GM21737 (cell line): Measurements from ENCODE around the gene SPC24.
"Not testable (repeated sequence)": the region's sequence is repeated elsewhere in the genome, so short reads cannot be mapped to it uniquely, and the experiment has no call there.

ENCODE experiments used
- ATAC-seq: cut with Tn5 transposase; IDR thresholded peaks from one replicate; pipeline ENCODE4 v1.9.1; 2021; ENCODE audit warnings: mild to moderate bottlenecking, moderate library complexity; ENCODE audit not compliant: unreplicated experiment

SPC24 gene

DNA sequence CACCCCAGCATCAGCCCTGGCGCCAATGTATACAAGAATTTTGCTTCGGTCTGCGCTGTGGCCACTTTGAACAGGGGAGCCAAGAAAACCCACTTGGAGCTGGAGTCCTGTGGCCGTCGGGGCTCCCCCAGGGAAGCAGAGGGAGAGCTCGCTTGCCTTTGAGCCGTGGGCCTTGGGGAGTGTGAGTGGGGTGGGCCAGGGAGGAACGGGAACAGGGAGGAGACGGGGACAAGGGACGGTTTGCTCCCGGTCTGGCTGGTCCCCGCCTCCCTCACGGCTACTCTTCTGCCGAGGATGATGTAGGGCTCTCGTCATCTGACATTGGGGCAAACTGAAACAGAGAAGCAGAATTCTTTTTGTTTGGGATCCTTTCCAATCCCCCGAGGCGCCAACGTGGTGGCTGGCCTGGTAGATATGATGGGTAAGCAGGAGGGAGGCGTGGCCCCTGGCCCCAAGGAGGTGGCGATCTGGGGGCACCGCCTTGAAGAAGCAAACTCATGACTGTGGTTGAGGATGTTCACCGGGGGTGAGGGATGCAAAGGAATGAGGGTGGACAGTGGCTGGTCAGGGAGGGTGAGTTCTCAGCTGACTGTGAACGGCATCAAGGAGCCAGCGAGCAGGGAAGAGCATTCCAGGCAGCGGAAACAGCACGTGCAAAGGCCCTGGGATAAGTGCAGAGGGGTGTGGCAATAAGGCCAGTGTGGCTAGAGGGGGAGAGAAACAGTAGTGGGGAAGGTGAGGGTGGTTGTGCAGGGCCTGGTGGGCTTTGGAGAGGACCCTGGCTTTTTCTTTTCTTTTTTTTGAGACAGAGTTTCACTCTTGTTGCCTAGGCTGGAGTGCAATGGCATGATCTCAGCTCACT lies 10.9 kb upstream of the SPC24 start:
- ATAC-seq: no peak

GRCh38 chr19:11165486-11166030 lies 10.0 kb upstream of the SPC24 start:
- no peak for ATAC-seq

GRCh38 chr19:11164879-11165406 lies 9.4 kb upstream of the SPC24 start:
- ATAC-seq: no peak

DNA sequence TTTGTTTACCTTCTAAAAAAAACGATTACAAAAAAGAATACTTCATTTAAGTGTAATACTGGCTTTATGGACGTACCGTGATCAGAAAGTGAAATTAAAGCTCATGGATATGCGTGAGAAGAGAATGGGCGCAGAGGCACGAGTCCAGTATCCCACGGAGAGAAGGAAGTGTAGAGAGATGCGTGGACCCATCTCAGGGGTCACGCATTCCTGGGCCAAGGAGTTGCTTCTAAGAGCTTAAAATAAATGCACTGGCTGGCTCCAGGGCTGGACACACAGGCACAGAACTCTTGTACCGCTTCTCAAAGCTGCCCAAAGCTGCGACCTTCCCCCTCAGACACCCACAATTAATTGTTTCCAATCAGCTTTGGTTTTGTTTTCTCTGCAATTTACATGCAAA lies 8.7 kb upstream of the SPC24 start:
- ATAC-seq: no peak

- ATAC-seq: not testable (repeated sequence)
These were observed 4.8 kb upstream of the SPC24 start for GRCh38 chr19:11160440-11160768.

DNA sequence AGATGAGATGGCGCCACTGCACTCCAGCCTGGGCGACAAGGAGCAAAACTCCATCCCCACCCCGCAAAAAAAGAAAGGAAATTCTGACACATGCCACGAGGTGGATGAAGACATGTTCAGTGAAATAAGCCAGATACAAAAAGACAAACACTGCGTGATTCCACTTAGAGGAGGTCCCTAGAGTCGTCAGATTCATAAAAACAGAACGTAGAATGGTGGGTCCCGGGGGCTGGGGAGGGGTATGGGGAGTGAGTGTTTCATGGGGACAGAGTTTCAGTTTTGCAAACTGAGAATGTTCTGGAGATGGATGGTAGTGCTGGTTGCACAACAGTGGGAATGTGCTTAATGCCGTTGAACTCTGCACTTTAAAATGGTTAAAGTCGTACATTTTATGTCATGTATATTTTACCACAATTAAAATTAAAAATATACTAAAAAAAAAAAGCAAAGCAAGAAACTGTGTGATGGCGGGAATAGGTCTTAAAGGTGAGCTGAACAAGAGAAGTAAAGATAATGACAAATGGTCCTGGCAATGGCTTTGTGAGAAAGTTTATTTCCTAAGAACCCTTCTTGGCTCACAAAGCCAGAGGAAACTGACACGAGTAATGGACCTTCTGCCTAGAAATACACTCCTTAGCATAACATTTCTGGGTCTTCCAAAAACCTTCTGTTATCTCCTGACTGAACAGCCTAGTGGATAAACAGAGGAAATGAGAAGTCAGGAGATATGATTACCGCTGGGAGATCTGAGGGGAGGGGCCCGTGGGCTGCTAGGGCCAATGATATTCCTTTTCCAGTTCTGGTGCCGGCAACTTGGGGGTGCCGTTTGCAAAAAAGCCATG lies 4.2 kb upstream of the SPC24 start:
- no peak for ATAC-seq

- no peak for ATAC-seq
These were observed 917 bp downstream of the SPC24 start for GRCh38 chr19:11154683-11155047.

DNA sequence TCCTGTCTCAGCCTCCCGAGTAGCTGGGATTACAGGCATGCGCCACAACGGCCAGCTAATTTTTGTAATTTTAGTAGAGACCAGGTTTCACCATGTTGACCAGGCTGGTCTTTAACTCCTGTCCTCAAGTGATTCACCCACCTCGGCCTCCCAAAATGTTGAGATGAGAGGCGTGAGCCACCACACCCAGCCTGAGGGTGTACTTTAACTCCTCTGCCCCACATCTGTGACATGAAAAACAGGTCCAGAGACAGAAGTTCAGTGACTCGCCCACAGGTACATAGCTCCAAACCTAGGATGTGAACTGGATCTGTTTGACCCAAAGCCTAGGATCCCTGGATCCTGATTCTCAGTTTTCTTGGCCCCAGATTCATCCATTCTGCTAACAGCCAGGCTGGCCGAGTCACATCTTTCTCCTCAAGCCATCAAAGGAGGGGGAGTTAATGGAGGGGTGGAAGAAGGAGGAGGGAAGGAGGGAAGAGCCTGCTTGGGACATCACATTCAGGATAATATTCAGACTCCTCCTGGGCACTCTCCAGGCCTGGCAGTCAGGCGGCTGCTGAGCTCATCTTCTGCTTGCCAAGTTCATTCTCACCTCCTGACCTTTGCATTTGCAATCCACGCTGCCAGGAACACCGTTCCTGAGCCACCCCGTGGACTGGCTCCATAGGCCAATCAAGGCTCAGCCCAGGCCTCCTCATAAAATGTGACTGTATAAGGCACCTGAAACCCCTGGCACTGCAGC lies 3.1 kb downstream of the SPC24 start:
- no peak for ATAC-seq

GRCh38 chr19:11151181-11151580 lies 4.4 kb downstream of the SPC24 start:
- no peak for ATAC-seq

GRCh38 chr19:11148001-11148400 lies 7.6 kb downstream of the SPC24 start:
- no peak for ATAC-seq

GRCh38 chr19:11145536-11145924 lies 10.1 kb downstream of the SPC24 start:
- no peak for ATAC-seq

- ATAC-seq: no peak
These were observed 12.9 kb downstream of the SPC24 start for GRCh38 chr19:11142528-11143171.

DNA sequence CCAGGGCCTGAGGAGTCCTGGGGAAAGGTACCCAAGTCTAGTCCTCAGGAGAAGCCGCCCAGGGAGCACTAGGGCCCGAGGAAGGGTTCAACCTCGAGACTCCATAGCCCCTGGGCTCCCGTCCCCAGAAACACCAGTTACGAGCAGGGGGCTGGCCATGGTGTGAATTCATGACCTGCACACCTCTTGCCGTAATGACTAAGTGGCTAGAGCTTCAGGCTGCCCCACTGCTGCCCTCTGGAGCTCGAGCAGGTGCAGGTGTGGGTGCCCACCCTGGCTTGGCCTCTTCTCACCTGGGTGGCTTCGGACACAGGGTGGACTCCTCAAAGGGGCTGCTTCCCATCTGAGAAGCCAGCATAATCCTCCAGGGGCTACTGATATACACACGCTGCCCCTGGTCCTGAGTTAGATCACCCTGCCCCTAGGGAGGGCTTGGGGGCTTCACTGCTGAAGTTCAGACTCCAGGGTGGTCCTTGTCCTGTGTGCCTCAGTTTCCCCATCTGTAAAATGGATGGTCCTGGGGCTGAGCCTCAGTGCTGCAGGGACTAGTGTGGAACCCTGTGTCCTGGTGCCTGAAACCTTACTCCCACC lies 13.6 kb downstream of the SPC24 start:
- ATAC-seq: no peak

- no peak for ATAC-seq
These were observed 14.7 kb downstream of the SPC24 start for GRCh38 chr19:11140896-11141295.

DNA sequence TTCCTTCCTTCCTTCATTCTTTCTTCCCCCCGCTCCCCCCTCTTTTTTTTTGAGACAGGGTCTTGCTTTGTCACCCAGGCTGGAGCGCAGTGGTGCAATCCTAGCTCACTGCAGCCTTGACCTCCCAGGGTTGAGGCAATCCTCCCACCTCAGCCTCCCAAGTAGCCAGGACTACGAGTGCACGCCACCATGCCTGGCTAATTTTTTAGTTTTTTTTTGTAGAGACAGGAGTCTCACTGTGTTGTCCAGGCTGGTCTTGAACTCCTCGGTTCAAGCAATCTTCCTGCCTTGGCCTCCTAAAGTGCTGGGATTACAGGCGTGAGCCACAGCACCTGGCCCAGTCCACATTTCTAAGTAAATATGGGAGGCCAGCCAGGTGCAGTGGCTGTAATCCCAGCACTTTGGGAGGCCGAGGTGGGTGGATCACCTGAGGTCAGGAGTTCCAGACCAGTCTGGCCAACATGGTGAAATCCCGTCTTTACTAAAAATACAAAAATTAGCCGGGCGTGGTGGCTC lies 15.5 kb downstream of the SPC24 start:
- ATAC-seq: not testable (repeated sequence)

- ATAC-seq: no peak
These were observed 16.8 kb downstream of the SPC24 start for GRCh38 chr19:11138601-11139300.

GRCh38 chr19:11137542-11138384 lies 17.8 kb downstream of the SPC24 start:
- no peak for ATAC-seq

DNA sequence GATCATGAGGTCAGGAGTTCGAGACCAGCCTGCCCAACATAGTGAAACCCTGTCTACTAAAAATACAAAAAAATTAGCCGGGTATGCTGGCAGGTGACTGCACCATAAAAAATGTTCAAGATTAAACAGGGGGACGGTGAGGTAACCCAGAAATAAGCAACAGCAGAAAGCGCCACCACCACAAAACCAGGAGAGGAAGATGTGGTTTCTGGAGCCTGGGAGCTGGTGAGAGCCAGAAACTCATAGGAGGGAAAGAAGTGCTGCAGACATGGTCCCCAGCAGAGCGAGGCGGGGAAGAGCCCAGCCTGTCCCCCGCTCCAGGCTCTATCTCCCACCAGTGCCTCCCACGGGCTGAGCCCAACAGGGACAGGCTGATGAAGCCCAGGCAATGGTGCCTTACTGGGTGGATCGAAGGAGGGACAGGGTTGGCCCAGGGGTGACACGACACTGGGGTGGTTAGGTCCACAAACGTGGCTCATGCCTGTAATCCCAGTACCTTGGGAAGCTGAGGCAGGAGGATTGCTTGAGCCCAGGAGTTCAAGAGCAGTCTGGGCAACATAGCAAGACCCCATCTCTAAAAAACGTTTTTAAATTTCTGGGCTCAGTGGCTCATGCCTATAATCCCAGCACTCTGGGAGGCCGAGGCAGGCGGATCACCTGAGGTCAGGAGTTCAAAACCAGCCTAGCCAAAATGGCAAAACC lies 19.0 kb downstream of the SPC24 start:
- ATAC-seq: no peak
